MG63 (cell line): Measurements from ENCODE around the gene ATG16L2. TPM values are rescaled to one million over a fixed set of nuclear protein-coding genes. Genes with fewer than 3 reads are reported as not detected.
"Not testable (repeated sequence)": the region's sequence is repeated elsewhere in the genome, so short reads cannot be mapped to it uniquely, and the experiment has no call there.

Experiments
- DNase-seq: peaks from one replicate; pipeline ENCODE4 v3.0.0-alpha.2; 2020
- H3K27me3 ChIP-seq: fragments of 250-450 bp; sonication (Bioruptor Pico); 2 replicates; pipeline ENCODE4 v1.5.1; 2020; ENCODE audit warnings: mild to moderate bottlenecking, moderate library complexity
- H3K36me3 ChIP-seq: fragments of 250-450 bp; sonication (Bioruptor Pico); 2 replicates; pipeline ENCODE4 v1.5.1; 2020; ENCODE audit warnings: mild to moderate bottlenecking, moderate library complexity
- H3K4me3 ChIP-seq: fragments of 250-450 bp; sonication (Bioruptor Pico); 2 replicates; pipeline ENCODE4 v1.5.1; 2020; ENCODE audit warnings: mild to moderate bottlenecking, moderate library complexity
- H3K9me3 ChIP-seq: fragments of 250-450 bp; sonication (Bioruptor Pico); 2 replicates; pipeline ENCODE4 v1.5.1; 2020; ENCODE audit warnings: mild to moderate bottlenecking, moderate library complexity
- total RNA-seq: library from RNA; depleted of rRNA; stranded (reverse); fragments of >200 nt; shearing (Covaris generic); gene quantifications from 2 replicates; pipeline ENCODE4 v1.2.3, GENCODE V29; 2014; ENCODE audit warnings: low replicate concordance

Gene ATG16L2
- total RNA-seq, 1 experiment from 2014 or later: 5.1 TPM

- not testable (repeated sequence) for H3K27me3 ChIP-seq, DNase-seq, H3K36me3 ChIP-seq, H3K9me3 ChIP-seq, H3K4me3 ChIP-seq
These were observed 13.4 kb downstream of the ATG16L2 start for GRCh38 chr11:72827656-72828055.

- no peak overlapping the region for H3K4me3 ChIP-seq
- no peaks in the 10 kb centered on the region for H3K27me3 ChIP-seq
- no peak for DNase-seq
- no peaks in the 10 kb centered on the region for H3K9me3 ChIP-seq
- peaks cover 3% of the 10 kb centered on the region for H3K36me3 ChIP-seq
These were observed 13.9 kb downstream of the ATG16L2 start for GRCh38 chr11:72828081-72828567.

- no peaks in the 10 kb centered on the region for H3K27me3 ChIP-seq
- peaks cover 3% of the 10 kb centered on the region for H3K36me3 ChIP-seq
- no peaks in the 10 kb centered on the region for H3K9me3 ChIP-seq
- H3K4me3 ChIP-seq: no peak overlapping the region
- no peak for DNase-seq
These were observed 14.5 kb downstream of the ATG16L2 start for GRCh38 chr11:72828692-72829101.

GRCh38 chr11:72829178-72829577, 15.0 kb downstream of the ATG16L2 start:
- Histone ChIP-seq H3K9me3 (no peaks in the 10 kb centered on the region), H3K36me3 (peaks cover 3% of the 10 kb centered on the region), H3K27me3 (no peaks in the 10 kb centered on the region), H3K4me3 (no peak overlapping the region)
- no peak for DNase-seq

GRCh38 chr11:72829884-72830533, 15.8 kb downstream of the ATG16L2 start:
- H3K27me3 ChIP-seq: no peaks in the 10 kb centered on the region
- no peak overlapping the region for H3K4me3 ChIP-seq
- peaks cover 3% of the 10 kb centered on the region for H3K36me3 ChIP-seq
- DNase-seq: no peak
- no peaks in the 10 kb centered on the region for H3K9me3 ChIP-seq

- H3K36me3 ChIP-seq: peaks cover 3% of the 10 kb centered on the region
- DNase-seq: peak; percentile 66
- H3K4me3 ChIP-seq: no peak overlapping the region
- no peaks in the 10 kb centered on the region for H3K9me3 ChIP-seq
- no peaks in the 10 kb centered on the region for H3K27me3 ChIP-seq
These were observed 17.5 kb downstream of the ATG16L2 start for GRCh38 chr11:72831521-72832300.

GRCh38 chr11:72832301-72833082, 18.3 kb downstream of the ATG16L2 start:
- no peaks in the 10 kb centered on the region for H3K27me3 ChIP-seq
- H3K9me3 ChIP-seq: no peaks in the 10 kb centered on the region
- no peak overlapping the region for H3K4me3 ChIP-seq
- no peak for DNase-seq
- peaks cover 3% of the 10 kb centered on the region for H3K36me3 ChIP-seq

GRCh38 chr11:72833083-72833733, 19.0 kb downstream of the ATG16L2 start:
- no peak overlapping the region for H3K4me3 ChIP-seq
- DNase-seq: no peak
- no peaks in the 10 kb centered on the region for H3K9me3 ChIP-seq
- peaks cover 3% of the 10 kb centered on the region for H3K36me3 ChIP-seq
- H3K27me3 ChIP-seq: no peaks in the 10 kb centered on the region

GRCh38 chr11:72833811-72834493, 19.7 kb downstream of the ATG16L2 start:
- Histone ChIP-seq H3K9me3 (no peaks in the 10 kb centered on the region), H3K36me3 (peaks cover 3% of the 10 kb centered on the region), H3K4me3 (no peak overlapping the region), H3K27me3 (no peaks in the 10 kb centered on the region)
- DNase-seq: no peak

- DNase-seq: no peak
These were observed 20.7 kb downstream of the ATG16L2 start for GRCh38 chr11:72834905-72835304.

GRCh38 chr11:72836111-72836510, 21.9 kb downstream of the ATG16L2 start:
- no peaks in the 10 kb centered on the region for H3K27me3 ChIP-seq
- DNase-seq: no peak

More at GRCh38 chr11:72834905-72835304, 20.7 kb downstream of the ATG16L2 start:
- no peak overlapping the region for H3K4me3 ChIP-seq
- H3K36me3 ChIP-seq: peaks cover 5% of the 10 kb centered on the region
- no peaks in the 10 kb centered on the region for H3K27me3 ChIP-seq
- H3K9me3 ChIP-seq: no peaks in the 10 kb centered on the region

GRCh38 chr11:72838691-72839305, 24.6 kb downstream of the ATG16L2 start:
- Histone ChIP-seq H3K36me3 (peaks cover 9% of the 10 kb centered on the region; the same call in 1 of the 2 replicates), H3K9me3 (no peaks in the 10 kb centered on the region), H3K27me3 (no peaks in the 10 kb centered on the region), H3K4me3 (no peak overlapping the region)
- no peak for DNase-seq

More at GRCh38 chr11:72836111-72836510, 21.9 kb downstream of the ATG16L2 start:
- no peaks in the 10 kb centered on the region for H3K9me3 ChIP-seq
- H3K4me3 ChIP-seq: no peak overlapping the region
- H3K36me3 ChIP-seq: peaks cover 5% of the 10 kb centered on the region

GRCh38 chr11:72840780-72841179, 26.6 kb downstream of the ATG16L2 start:
- DNase-seq: no peak
- H3K9me3 ChIP-seq: no peaks in the 10 kb centered on the region
- peaks cover 9% of the 10 kb centered on the region; the same call in 1 of the 2 replicates for H3K36me3 ChIP-seq
- H3K4me3 ChIP-seq: no peak overlapping the region
- no peaks in the 10 kb centered on the region for H3K27me3 ChIP-seq

GRCh38 chr11:72841397-72841796, 27.2 kb downstream of the ATG16L2 start:
- no peaks in the 10 kb centered on the region for H3K9me3 ChIP-seq
- H3K27me3 ChIP-seq: no peaks in the 10 kb centered on the region
- DNase-seq: no peak
- H3K36me3 ChIP-seq: peaks cover 9% of the 10 kb centered on the region; the same call in 1 of the 2 replicates
- H3K4me3 ChIP-seq: no peak overlapping the region

GRCh38 chr11:72842126-72842525, 27.9 kb downstream of the ATG16L2 start:
- no peak for DNase-seq
- Histone ChIP-seq H3K27me3 (no peaks in the 10 kb centered on the region), H3K4me3 (no peak overlapping the region), H3K36me3 (peaks cover 9% of the 10 kb centered on the region; the same call in 1 of the 2 replicates), H3K9me3 (no peaks in the 10 kb centered on the region)
